ENCODE results near the gene CTNNBIP1.

The CTNNBIP1 gene

GRCh38 chr1:9904596-9904995 is 5.5 kb downstream of the CTNNBIP1 start:
- no peak for DNase-seq

DNA sequence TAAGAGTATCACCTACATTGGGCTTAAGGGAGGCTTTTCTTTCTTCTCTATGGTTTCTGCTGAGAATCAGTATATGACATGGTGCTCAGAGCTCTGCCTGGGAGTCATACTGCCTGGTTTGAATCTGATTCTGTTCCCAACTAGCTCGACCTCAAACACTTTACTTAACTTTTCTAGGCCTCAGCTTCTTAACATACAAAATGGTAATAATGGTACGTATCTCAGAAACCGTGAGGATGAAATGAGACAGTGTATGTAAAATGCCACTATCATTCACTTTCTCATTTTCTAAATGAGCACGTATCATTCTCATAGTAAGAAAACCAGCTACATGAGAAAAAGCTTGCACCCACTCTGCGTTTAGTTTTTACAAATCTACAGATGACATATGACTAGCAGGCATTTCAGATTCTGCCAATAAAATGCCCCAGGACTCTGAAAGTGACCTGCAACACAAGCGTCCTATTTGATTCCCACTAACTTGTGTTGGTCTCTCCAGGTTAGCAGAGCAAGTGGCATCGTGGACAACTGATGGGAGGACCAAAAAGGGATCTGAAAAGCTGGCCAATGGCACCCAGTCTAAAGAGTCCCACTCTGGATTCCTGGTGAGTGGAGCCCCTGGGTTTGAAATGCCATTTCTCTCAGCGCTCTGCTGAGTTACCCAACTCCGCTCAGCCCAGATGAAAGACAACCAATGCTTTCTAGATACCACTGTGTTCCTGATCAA is 6.1 kb downstream of the CTNNBIP1 start:
- no peak for DNase-seq

GRCh38 chr1:9902060-9902452 is 8.0 kb downstream of the CTNNBIP1 start:
- peak in 3 of 56 donors; percentile 21 to 36 (median 24) for DNase-seq

DNA sequence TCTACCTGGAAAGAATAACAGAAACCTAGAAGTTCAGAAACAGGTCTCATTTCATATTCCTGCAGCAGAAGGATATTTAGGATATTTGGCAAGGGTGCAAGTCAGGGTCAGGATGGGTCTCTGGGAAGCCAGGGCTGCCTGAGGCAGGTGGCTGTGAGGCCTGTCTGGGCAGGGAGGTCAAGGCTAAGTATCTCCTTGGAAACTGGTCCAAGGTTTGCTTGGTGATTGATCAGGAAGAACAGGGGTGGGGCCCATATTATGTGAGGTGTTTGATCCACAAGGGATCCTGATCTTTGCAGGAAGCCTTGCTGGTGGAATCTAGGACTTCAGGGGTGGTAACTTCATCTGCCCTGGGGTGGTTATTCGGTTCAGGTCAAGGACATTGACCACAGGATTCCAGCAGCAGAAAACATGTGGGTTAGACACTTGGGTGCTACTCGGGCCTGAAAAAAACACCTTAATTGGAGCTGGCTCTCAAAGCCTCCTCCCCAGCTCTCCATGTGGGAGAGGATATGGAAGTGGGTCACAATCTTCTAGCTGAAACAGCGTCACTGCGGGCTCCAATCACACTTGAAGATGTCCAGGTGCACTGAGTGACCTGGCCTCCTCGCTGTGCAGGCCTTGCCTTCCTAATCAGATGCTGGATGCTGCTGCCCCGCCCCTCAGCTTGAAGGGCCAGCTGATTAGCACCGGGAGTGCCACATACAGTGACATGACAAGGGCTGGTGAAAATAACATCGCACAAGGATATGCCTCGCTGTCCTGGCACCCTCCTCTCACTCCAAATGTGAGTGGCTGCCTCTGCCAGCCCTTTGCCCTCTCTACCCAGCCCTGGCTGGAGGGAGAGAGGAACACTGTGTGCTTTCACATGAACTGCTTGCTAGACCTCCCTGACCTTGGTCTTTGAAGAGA is 8.7 kb downstream of the CTNNBIP1 start:
- peak in 3 of 56 donors; percentile 8 to 37 (median 18) for DNase-seq

DNA sequence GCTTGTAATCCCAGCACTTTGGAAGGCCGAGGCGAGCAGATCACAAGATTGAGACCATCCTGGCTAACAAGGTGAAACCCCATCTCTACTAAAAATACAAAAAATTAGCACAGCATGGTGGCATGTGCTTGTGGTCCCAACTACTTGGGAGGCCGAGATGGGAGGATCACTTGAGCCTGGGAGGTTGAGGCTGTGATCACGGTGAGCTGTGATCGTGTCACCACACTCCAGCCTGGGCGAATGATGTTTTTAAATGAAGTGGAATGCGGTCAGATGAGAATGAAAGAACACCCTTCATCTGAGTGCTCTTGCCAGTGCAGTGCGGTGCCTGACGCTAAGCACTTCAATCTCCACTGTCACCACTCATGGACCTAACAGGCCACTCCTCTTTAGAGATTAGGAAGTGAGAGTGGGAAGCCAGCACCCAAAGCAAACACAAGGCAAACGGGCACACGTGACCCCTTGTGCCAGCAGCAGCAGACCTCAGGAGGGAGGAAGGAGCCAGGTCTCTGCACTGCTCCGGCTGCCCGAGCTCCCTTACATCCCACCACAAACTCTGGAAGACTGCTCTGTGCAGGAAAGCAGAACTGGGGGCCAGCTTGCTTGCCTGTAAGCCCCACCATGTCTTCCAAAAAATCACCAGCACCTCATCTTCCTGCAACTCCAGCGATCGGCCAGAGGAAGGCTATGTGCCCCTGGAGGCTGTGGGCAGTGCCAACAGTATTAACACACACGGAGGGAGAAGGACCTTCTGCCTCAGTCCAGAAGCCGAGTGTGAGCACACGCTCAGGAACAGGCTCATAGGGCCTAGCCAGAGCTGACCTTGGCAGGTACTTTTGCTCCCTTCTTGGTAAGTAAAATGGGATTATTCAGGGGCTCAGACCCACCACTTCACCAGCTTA is 9.7 kb downstream of the CTNNBIP1 start:
- DNase-seq: peak in 39 of 56 donors; percentile 16 to 72 (median 41)

GRCh38 chr1:9894115-9894514 is 16.0 kb downstream of the CTNNBIP1 start:
- no peak for DNase-seq

GRCh38 chr1:9892563-9893528 is 17.2 kb downstream of the CTNNBIP1 start:
- peak in 2 of 56 donors; percentile 19 for DNase-seq

DNA sequence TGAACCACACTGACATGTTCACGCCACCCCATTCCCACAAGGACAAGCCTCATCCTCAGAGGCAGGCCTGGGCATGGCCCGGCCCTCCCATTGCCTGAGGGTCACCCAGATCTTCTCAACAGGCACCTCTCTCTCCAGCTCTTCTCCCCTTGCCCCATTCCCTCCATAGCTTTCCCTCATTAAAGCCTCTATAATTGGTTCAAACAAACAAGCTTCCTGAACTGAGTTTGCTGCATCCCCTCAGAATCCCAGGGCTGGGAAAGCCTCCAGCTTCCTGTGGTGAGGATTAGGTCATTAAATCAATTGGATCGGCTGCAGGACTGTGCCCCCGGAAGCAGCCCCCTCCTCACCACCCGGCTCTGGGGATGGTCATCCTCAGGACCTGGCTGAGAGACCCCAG is 18.9 kb downstream of the CTNNBIP1 start:
- no peak for DNase-seq

- no peak for DNase-seq
These were observed 19.8 kb downstream of the CTNNBIP1 start for GRCh38 chr1:9890224-9890731.

DNA sequence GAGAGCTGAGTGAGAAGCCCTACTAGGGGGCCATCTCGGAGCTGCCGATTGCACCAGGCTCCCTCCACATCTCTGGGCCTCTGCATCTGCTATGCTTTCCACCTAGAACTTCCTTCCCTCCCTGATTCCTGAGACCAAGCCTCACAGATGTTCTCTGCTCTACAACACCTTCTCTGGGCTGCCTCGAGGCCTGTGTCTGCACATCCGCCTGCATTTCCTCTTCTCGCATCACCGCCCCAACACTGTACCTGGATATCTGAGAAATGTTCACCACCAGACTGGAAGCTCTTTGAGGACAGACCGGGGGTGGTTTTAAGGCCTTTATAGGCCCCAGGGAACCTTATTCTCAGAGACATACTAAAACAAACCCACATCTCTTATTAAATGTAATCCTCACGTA is 20.7 kb downstream of the CTNNBIP1 start:
- DNase-seq: no peak

DNA sequence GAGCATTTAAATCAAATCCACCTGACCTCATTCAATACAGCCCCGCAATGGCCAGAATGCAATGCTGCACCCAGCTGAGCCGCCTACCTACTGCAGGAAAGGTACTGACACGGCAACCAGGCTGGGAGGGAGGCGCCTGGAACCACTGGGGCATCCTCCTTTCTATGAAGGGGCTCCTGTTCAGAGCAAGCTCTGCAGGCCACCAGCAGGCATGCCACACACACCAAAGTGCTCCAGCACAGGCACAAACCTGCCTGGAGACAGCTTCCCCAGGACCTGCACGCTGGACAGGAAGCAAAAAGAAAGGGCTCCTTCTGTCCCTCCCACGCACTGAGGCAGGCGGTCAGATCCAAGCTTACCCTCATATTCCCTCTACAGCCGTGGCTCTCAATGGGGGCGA is 21.2 kb downstream of the CTNNBIP1 start:
- no peak for DNase-seq

GRCh38 chr1:9887070-9887469 is 23.0 kb downstream of the CTNNBIP1 start:
- DNase-seq: no peak

GRCh38 chr1:9886092-9886742 is 23.9 kb downstream of the CTNNBIP1 start:
- DNase-seq: no peak

GRCh38 chr1:9884805-9885204 is 25.3 kb downstream of the CTNNBIP1 start:
- no peak for DNase-seq

- peak in 22 of 56 donors; percentile 10 to 66 (median 30) for DNase-seq
These were observed 26.3 kb downstream of the CTNNBIP1 start for GRCh38 chr1:9883585-9884449.

DNA sequence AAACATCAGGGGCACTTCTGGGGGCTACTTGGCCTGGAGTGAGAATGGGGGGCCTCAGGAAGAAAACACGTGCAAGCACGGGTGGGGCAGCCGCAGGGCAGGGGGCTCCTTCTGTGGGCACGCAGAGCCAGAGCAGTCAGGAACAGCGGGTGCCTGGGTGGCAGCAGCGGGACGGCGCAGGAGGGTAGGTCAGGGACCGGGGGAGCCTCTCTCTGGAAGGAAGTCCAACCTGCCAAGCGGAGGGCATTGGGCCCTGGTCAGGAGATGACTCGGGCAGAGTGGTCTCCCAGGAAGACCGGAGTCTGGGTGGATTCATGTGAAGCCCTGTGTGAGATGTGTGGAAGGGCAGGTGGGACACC is 27.1 kb downstream of the CTNNBIP1 start:
- DNase-seq: no peak

- DNase-seq: no peak
These were observed 27.6 kb downstream of the CTNNBIP1 start for GRCh38 chr1:9882296-9882944.

GRCh38 chr1:9881838-9882249 is 28.2 kb downstream of the CTNNBIP1 start:
- DNase-seq: no peak

Data from amygdala (tissue), 56 donors.